IPS-NIHi7 (cell line): ENCODE results near the gene ACTR6.
"Not testable (repeated sequence)": the region's sequence is repeated elsewhere in the genome, so short reads cannot be mapped to it uniquely, and the experiment has no call there.

Experiments used
- DNase-seq: peaks from one replicate; pipeline ENCODE4 v3.0.0; 2012; ENCODE audit warnings: mixed read lengths; ENCODE audit errors: extremely low spot score

ACTR6 gene

GRCh38 chr12:100184549-100185145 is 16.0 kb upstream of the ACTR6 start:
- DNase-seq, result no peak

GRCh38 chr12:100185361-100185894 is 15.2 kb upstream of the ACTR6 start:
- no peak for DNase-seq

- no peak for DNase-seq
Measured at GRCh38 chr12:100186071-100186470, 14.5 kb upstream of the ACTR6 start.

GRCh38 chr12:100187068-100187467 is 13.5 kb upstream of the ACTR6 start:
- no peak for DNase-seq

- no peak for DNase-seq
Measured at GRCh38 chr12:100187857-100188519, 12.6 kb upstream of the ACTR6 start.

GRCh38 chr12:100188888-100189635 is 11.6 kb upstream of the ACTR6 start:
- DNase-seq, result not testable (repeated sequence)

- DNase-seq, result no peak
Measured at GRCh38 chr12:100189636-100190394, 10.8 kb upstream of the ACTR6 start.

- no peak for DNase-seq
Measured at GRCh38 chr12:100193085-100193484, 7.5 kb upstream of the ACTR6 start.

- no peak for DNase-seq
Measured at GRCh38 chr12:100197486-100197885, 3.1 kb upstream of the ACTR6 start.

GRCh38 chr12:100199023-100199346 is 1.6 kb upstream of the ACTR6 start:
- no peak for DNase-seq

GRCh38 chr12:100199347-100200149 is 1.1 kb upstream of the ACTR6 start:
- peak; percentile 80 for DNase-seq

GRCh38 chr12:100201604-100202423 is 1.2 kb downstream of the ACTR6 start:
- no peak for DNase-seq

GRCh38 chr12:100207311-100207710 is 6.7 kb downstream of the ACTR6 start:
- DNase-seq, result no peak

- DNase-seq, result no peak
Measured at GRCh38 chr12:100208834-100209233, 8.2 kb downstream of the ACTR6 start.

- no peak for DNase-seq
Measured at GRCh38 chr12:100211698-100212097, 11.1 kb downstream of the ACTR6 start.

GRCh38 chr12:100213016-100213891 is 12.6 kb downstream of the ACTR6 start:
- DNase-seq, result no peak

GRCh38 chr12:100214518-100214917 is 13.9 kb downstream of the ACTR6 start:
- no peak for DNase-seq

GRCh38 chr12:100215209-100215608 is 14.6 kb downstream of the ACTR6 start:
- no peak for DNase-seq

- DNase-seq, result no peak
Measured at GRCh38 chr12:100216337-100216736, 15.7 kb downstream of the ACTR6 start.
